SJCRH30 (cell line): ENCODE results near the gene LITAF. TPM values are rescaled to one million over a fixed set of nuclear protein-coding genes. Genes with fewer than 3 reads are reported as not detected.

Source experiments
- DNase-seq, 2 experiments: peaks; one replicate each; pipeline ENCODE4 v3.0.0-alpha.2; 2015 to 2020
- H3K27ac ChIP-seq: fragments of 250-450 bp; sonication (Bioruptor Pico); 2 replicates; pipeline ENCODE4 v1.5.1; 2020; ENCODE audit warnings: mild to moderate bottlenecking, moderate library complexity
- H3K27me3 ChIP-seq: fragments of 250-450 bp; sonication (Bioruptor Pico); 2 replicates; pipeline ENCODE4 v1.5.1; 2020; ENCODE audit warnings: mild to moderate bottlenecking, moderate library complexity
- H3K36me3 ChIP-seq: fragments of 250-450 bp; sonication (Bioruptor Pico); 2 replicates; pipeline ENCODE4 v1.5.1; 2020; ENCODE audit warnings: mild to moderate bottlenecking, moderate library complexity
- H3K4me1 ChIP-seq: fragments of 250-450 bp; sonication (Bioruptor Pico); 2 replicates; pipeline ENCODE4 v1.5.1; 2020; ENCODE audit warnings: mild to moderate bottlenecking, moderate library complexity
- H3K4me3 ChIP-seq: fragments of 250-450 bp; sonication (Bioruptor Pico); 2 replicates; pipeline ENCODE4 v1.5.1; 2020; ENCODE audit warnings: mild to moderate bottlenecking, moderate library complexity
- H3K9me3 ChIP-seq: fragments of 250-450 bp; sonication (Bioruptor Pico); replicated peaks from 2 replicates; pipeline ENCODE4 v1.5.1; 2020; ENCODE audit warnings: mild to moderate bottlenecking, moderate library complexity
- total RNA-seq: library from RNA; depleted of rRNA; stranded (reverse); fragments of >200 nt; shearing (Covaris generic); gene quantifications from 2 replicates; pipeline ENCODE4 v1.2.3, GENCODE V29; 2014

The LITAF gene
- total RNA-seq, 1 experiment from 2014 or later: 49.8 TPM

DNA sequence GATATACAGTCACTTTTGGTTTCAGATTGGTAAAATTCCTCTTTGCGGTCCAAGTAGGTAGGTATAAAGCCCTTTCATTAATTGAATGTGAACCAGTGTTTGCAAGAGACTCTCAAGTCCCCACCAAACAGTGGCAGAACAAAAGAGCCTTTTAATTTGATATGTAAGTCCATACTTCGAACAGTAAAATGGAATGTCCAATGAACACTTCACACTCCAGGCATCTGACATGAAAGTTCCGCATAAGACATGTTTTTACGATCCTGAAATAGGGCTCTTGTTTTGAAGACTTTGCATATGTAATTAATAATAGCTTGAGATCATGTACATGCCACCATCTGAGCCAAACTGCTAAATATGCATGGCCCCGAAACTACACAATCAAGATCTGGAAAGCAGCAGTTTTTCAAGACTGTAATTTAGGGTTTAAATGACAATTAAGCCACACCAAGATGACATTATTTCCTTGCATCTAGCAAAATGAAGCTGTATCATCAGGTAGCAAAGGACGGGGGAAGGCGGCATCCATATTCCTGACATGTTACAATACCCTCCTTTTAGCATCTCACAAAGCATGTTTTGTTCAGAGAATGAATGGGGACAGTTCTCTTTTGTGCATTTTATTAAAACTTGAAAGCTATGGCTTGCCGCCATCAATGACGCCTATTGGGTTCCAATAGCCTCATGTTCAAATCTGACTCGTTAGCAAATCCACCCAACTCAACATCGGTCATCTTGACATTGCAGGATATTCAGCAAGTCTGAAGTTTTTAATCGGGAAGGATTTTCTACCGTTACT is 39.4 kb downstream of the LITAF start:
- peaks cover 14% of the 10 kb centered on the region for H3K36me3 ChIP-seq
- no peaks in the 10 kb centered on the region for H3K27me3 ChIP-seq
- H3K4me1 ChIP-seq: no peaks in the 10 kb centered on the region
- no peak overlapping the region for H3K27ac ChIP-seq
- no peak for DNase-seq
- no peaks in the 10 kb centered on the region for H3K9me3 ChIP-seq
- H3K4me3 ChIP-seq: no peak overlapping the region

DNA sequence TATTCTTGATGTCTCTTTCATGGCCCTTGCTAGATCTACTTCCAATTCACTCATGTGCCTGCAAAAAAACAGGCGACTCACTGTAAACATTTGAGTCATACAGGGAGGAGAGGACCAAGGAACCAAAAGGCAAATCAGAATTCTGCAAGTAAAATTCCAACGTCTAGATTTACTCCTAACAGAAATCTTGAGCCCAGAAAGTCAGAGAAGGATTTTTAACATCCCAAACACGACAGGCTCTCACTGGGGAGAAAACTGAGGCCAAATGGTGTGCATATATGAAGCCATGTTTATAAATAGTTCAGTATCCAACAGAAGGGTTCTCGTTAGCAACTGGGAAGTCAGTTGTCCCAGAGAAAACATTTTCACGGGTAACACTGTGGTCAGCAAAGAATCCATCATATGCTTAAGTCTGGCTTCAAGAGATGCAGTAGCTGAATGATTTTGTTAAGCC is 40.1 kb downstream of the LITAF start:
- H3K36me3 ChIP-seq: peaks cover 12% of the 10 kb centered on the region
- no peak overlapping the region for H3K27ac ChIP-seq
- DNase-seq: no peak

DNA sequence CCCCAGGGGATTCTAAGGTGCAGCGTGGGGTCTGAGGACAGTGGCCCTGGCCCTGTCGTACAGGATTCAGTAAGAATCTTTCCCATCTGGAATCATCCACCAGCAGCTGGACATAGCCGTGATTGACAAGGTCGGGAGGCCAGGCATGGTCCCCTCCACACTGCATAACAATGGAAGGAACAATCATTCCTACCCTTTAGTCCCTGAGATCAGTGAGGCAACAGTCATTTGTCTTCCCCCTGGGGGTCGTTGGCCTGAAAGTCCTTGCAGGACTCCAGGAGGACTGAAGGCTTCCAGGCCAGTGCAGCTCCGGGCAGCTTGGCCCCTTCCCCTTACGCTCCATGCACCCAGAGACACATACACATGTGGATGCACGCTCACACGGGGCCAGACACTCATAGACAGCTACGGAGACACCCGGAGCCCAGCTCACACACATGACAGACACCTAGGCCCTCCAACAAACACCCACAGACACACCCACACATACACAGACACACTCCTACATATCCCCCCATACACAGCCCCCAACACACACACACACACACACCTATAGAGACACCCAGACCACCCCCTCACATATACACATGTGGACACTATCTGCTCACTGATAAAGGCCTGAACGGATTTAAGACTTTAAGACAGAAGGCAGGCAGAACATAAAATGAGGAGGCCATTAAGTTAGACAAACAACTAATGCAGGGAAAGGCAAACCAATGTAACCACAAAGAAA is 42.9 kb downstream of the LITAF start:
- no peak for DNase-seq
- Histone ChIP-seq H3K27me3 (no peaks in the 10 kb centered on the region), H3K9me3 (no peaks in the 10 kb centered on the region), H3K4me1 (no peaks in the 10 kb centered on the region), H3K36me3 (peaks cover 3% of the 10 kb centered on the region), H3K27ac (no peak overlapping the region), H3K4me3 (no peak overlapping the region)

More for the DNA sequence above, 40.1 kb downstream of the LITAF start:
- no peaks in the 10 kb centered on the region for H3K9me3 ChIP-seq
- no peak overlapping the region for H3K4me3 ChIP-seq
- H3K4me1 ChIP-seq: no peaks in the 10 kb centered on the region
- no peaks in the 10 kb centered on the region for H3K27me3 ChIP-seq

DNA sequence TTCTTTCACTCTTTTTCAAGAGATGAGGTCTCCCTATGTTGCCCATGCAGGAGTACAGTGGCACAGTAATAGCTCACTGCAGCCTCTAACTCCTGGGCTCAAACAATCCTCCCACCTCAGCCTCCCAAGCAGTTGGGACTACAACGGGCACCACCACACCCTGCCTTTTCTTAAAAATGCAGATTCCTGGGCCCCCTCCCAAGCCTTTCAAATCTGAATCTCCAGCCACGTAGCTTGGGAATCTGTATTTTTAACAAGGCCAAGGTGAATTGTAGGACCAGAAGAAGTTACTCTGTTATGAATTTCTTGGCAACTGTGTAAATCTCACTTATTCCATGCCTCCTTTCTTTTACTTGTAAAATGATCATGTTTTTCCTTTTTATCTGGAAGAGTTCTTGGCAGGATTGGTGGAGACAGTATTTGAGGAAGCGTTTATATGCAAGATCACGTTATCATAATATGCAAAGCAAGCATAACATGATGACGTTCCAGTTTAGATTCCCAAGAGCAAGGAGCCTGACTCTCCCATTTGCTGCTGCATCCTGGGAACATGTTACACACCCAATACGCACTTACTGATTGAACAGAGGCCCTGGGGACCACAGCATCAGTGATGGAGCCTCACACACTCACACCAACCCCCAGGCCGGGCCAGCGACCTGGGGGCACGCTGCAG is 44.5 kb downstream of the LITAF start:
- H3K4me1 ChIP-seq: no peaks in the 10 kb centered on the region
- H3K36me3 ChIP-seq: no peaks in the 10 kb centered on the region
- no peaks in the 10 kb centered on the region for H3K27me3 ChIP-seq
- H3K27ac ChIP-seq: no peak overlapping the region
- H3K9me3 ChIP-seq: no peaks in the 10 kb centered on the region
- no peak for DNase-seq
- no peak overlapping the region for H3K4me3 ChIP-seq

DNA sequence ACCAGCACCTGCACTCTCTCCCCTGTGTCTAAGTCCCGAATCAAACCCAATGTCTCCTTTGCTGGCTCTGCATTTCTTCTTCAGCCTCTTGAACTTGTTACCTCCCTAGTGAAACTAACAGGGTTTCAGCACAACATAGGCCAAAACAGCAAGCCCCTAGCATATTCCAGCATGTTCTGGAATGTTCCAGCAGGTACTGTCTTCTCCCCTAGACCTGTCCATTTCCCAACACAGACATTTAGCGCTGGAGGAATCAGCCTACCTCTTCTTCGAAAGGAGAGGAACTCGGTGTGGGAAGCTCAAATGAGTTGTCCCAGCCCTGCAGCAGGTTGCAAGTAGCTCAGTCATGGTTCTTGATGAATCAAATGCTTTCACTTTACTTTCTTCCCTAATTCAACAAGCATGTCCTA is 47.1 kb downstream of the LITAF start:
- Histone ChIP-seq H3K9me3 (no peaks in the 10 kb centered on the region), H3K27ac (no peak overlapping the region), H3K27me3 (no peaks in the 10 kb centered on the region), H3K4me1 (no peaks in the 10 kb centered on the region), H3K36me3 (no peaks in the 10 kb centered on the region), H3K4me3 (no peak overlapping the region)
- DNase-seq: no peak

DNA sequence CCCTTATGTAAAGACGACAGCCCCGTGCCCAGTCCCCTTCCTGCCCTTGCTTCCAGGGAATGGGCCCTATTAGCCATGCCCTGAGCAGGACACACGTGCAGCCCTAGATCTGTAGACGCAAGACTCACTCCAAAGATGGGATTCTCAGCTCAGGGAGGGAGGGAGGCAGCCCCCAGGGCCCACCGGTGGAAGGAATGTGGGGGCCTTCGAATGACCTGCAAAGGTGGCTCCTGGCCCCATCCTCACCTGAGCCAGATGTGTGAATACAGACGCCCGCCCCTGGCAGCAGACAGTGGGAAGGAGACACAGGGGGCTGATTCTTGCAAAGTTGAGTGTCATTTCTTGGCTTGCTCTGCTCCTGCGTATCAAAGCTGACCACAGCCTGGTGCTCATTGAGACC is 47.8 kb downstream of the LITAF start:
- H3K27me3 ChIP-seq: no peaks in the 10 kb centered on the region
- no peak overlapping the region for H3K27ac ChIP-seq
- no peaks in the 10 kb centered on the region for H3K36me3 ChIP-seq
- no peak for DNase-seq
- H3K4me1 ChIP-seq: no peaks in the 10 kb centered on the region
- H3K4me3 ChIP-seq: no peak overlapping the region
- no peaks in the 10 kb centered on the region for H3K9me3 ChIP-seq

DNA sequence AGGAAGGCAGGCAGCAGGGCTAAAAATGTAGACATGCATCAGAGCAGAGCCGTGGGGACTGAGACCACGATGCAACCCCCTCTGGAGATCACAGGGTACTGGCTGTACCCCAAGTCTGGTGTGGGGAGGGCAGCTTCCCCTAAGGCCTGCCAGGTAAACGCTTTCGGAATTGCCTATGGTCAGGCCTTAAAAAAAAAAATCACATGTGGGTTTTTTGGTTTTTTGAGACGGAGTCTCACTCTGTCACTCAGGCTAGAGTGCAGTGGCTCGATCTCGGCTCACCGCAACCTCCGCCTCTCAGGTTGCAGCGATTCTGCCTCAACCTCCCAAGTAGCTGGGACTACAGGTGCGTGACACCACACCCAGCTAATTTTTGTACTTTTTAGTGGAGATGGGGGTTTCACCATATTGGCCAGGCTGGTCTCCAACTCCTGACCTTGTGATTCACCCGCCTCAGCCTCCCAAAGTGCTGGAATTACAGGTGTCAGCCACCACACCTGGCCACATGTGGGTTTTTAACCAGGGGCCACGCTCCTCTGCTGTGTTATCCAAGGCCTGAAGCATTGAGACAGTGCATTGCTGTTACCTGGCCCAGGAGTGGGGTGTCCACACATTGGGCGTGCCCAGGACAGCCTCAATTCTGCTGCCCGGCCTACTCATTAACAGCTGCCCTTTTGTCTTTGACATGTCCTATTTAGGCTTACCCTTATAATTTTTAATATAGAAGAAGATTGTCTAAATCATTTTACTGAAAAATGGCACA is 50.4 kb downstream of the LITAF start:
- no peaks in the 10 kb centered on the region for H3K9me3 ChIP-seq
- no peaks in the 10 kb centered on the region for H3K36me3 ChIP-seq
- H3K4me3 ChIP-seq: no peak overlapping the region
- no peak for DNase-seq
- H3K27me3 ChIP-seq: no peaks in the 10 kb centered on the region
- H3K27ac ChIP-seq: no peak overlapping the region
- H3K4me1 ChIP-seq: no peaks in the 10 kb centered on the region

DNA sequence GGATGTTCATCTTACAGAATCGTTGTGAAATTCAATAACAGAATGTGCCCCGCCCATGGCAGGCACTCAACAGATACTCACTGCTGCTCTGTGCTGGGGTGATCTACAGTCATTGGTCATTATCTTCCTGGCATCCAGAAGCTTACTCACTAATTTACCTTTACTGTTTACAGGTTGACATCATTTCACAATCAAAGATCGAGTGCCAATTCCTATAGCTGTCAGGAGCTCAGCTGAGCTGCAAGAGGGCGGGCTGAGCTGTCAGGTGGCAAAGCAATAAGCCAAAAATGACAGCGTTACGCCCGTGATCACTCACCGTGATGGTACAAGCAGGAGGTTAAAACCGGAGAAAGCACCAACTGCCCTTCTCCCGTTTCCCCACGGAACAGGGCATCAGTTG is 51.2 kb downstream of the LITAF start:
- no peak overlapping the region for H3K27ac ChIP-seq
- H3K27me3 ChIP-seq: no peaks in the 10 kb centered on the region
- H3K9me3 ChIP-seq: no peaks in the 10 kb centered on the region
- H3K36me3 ChIP-seq: no peaks in the 10 kb centered on the region
- H3K4me1 ChIP-seq: no peaks in the 10 kb centered on the region
- no peak for DNase-seq
- H3K4me3 ChIP-seq: no peak overlapping the region

DNA sequence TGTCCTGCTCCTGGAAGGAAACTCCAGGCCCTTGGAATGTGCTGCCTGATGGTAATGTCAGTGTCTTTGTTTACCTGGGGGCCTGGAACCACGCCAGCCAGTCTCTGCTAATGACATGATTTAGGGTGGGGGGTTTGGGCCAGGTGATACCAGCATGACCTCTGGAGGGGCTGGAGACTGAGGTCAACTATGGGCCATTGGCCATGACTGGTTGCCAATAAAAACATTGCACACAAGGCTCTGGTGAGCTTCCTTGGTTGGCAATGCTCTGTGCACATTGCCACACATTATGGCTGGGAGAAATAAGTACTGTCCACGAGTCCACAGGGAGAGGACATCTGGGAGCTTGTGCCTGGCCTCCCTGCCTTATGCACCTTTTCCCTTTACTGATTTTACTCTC is 52.5 kb downstream of the LITAF start:
- H3K27me3 ChIP-seq: no peaks in the 10 kb centered on the region
- H3K36me3 ChIP-seq: no peaks in the 10 kb centered on the region
- H3K9me3 ChIP-seq: no peaks in the 10 kb centered on the region
- H3K27ac ChIP-seq: no peak overlapping the region
- no peak for DNase-seq
- H3K4me3 ChIP-seq: no peak overlapping the region
- no peaks in the 10 kb centered on the region for H3K4me1 ChIP-seq

DNA sequence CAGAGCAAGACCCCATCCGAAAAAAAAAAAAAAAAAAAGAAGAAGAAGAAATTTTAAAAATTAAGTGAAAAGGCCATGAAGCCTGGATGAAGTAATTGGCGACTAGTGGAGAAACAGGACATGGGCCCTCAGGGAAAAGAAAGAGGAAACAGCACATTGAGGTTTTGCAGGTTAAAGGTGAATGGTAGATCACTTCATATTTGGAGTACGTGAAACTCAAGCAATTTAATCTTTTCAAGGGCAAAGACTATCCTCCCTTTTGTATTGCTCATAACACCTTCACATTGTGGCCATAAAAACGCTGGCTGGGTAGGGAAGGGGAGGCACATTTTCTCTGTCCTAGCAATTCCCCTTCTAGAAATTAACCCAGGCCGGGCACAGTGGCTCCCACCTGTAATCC is 53.1 kb downstream of the LITAF start:
- Histone ChIP-seq H3K9me3 (no peaks in the 10 kb centered on the region), H3K27me3 (no peaks in the 10 kb centered on the region), H3K36me3 (no peaks in the 10 kb centered on the region), H3K4me1 (no peaks in the 10 kb centered on the region), H3K4me3 (no peak overlapping the region), H3K27ac (no peak overlapping the region)
- DNase-seq: no peak

DNA sequence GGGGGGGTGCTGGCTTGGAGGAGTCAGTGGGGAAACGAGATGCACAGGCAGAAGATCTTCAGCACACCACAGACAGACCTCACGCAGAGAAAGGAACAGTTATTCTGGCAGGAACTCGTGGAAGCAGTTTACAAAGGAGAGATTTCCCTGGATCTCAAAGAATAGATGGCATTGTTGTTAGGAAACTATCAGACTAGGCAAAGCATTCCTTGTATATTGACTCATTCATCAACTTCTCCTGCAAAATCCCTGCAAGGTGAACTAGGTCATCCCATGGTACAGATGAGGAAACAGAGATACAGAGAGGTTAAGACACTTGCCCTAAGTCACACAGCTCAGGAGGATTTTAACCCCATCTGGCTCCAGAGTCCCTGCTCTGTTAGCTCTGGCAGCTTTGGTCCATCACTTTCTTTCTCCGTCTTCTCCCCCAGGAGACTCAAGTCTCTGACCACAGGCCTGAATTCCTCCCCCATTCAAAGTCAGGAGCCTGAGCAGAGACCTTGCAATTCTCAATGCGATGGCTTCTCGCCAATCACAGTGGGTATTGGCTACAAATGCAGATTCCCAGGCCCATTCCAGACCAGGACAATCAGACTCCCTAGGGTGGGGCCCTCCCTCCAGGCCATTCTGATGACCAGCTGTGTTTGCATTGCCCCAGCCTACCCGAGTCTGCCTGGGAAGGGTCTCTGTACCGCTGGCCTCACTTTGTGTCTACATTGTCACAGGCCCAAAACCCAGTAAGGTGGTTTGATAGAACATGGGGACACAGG is 56.4 kb downstream of the LITAF start:
- DNase-seq: peak in 1 of 2 experiments; percentile 22
- Histone ChIP-seq H3K9me3 (no peaks in the 10 kb centered on the region), H3K27ac (no peak overlapping the region), H3K4me3 (no peak overlapping the region), H3K4me1 (no peaks in the 10 kb centered on the region), H3K36me3 (no peaks in the 10 kb centered on the region), H3K27me3 (no peaks in the 10 kb centered on the region)

DNA sequence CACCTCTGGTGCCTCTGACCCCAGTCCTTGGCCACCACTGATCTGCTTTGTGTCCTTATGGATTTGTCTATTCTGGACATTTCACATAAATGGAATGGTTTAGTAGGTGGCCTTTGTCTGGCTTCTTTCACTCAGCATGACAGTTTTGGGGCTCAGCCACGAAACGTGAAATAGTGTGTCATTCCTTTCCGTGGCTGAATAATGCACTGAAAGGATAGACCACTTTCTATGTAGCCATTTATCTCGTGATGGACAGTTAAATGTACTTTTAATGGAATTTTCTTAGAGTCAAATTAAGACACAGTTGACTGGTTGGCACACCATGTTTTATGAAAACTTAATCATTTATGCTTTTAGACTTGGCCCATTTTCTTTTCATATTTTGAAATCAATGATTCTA is 57.4 kb downstream of the LITAF start:
- H3K27me3 ChIP-seq: no peaks in the 10 kb centered on the region
- H3K27ac ChIP-seq: no peak overlapping the region
- no peak for DNase-seq
- no peaks in the 10 kb centered on the region for H3K9me3 ChIP-seq
- H3K4me3 ChIP-seq: no peak overlapping the region
- H3K4me1 ChIP-seq: no peaks in the 10 kb centered on the region
- no peaks in the 10 kb centered on the region for H3K36me3 ChIP-seq

DNA sequence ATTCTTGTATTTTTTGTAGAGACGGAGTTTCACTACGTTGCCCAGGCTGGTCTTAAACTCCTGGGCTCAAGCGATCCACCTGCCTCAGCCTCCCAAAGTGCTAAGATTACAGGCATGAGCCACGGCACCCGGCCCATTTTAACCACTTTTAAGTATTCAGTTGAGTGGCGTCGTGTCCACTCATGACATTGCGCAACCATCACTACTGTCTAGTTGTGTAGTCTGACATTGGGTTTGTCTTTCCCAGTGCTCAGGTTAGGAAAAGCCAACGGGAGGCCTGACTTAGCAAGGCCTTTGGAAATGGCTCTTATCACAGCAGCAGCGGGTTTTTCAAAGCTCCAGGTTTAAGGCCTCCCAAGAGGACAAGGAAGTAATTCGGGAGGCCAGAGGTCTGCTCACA is 58.7 kb downstream of the LITAF start:
- no peaks in the 10 kb centered on the region for H3K9me3 ChIP-seq
- H3K36me3 ChIP-seq: no peaks in the 10 kb centered on the region
- no peak overlapping the region for H3K27ac ChIP-seq
- no peaks in the 10 kb centered on the region for H3K27me3 ChIP-seq
- H3K4me3 ChIP-seq: no peak overlapping the region
- no peaks in the 10 kb centered on the region for H3K4me1 ChIP-seq
- DNase-seq: no peak
